ENCODE data around the gene PDE6H.

Gene PDE6H

DNA sequence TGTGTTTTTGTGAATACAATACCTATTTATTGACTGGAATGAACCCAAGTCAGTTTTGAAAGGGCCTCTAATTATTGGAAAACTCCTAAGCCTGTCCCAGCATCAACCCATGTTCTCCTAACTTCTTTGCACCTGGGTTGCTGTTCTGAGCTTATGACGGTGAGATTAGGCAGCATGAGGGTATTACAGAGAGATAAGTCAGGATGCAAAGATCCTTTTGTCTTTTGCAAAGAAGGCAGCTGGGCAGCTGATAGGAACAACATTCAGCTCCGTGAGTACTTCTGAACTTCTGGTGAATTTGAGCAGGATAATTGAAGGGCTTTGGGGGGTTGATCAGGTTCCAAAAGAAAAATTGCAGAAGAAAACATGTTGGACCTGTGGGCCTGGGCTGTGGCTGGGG lies at the start of gene PDE6H:
Gene PDE6H, plus strand, starts transcription at position 227 of the 400 bp plus-strand sequence. CDS start 4,971 bp downstream, outside the sequence.
- no peak for DNase-seq

DNA sequence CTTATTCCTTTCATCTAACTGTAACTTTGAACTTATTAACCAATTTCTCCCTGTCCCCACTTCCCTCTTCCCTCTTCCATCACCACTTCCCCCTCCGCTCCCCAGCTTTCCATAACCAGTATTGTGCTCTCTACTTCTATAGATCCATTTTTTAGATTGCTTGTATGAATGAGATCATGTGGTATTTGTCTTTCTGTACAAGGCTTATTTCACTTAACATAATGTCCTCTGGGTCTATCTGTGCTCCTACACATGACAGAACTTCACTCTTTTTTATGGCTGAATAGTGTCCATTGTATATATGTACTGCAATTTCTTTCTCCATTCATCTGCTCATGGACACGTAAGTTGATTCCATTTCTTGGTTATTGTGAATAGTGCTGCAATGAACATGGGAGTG lies 48.9 kb upstream of the PDE6H start:
- DNase-seq = no peak

DNA sequence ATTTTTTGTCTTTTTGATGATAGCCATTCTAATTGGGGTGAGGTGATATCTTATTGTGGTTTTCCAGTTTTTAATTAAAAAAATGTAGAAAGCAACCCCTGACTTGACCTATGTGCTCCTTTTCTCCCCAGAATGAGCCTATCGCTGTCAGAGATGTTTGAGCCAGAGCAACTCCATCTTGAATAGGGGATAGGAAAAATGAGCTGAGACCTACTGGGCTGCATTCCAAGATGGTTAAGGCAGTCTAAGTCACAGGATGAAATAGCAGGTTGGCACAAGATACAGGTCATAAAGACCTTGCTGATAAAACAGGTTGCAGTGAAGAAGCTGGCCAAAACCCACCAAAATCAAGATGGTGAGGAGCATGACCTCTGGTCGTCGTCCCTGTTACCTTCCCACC lies 48.3 kb upstream of the PDE6H start:
- DNase-seq = no peak

DNA sequence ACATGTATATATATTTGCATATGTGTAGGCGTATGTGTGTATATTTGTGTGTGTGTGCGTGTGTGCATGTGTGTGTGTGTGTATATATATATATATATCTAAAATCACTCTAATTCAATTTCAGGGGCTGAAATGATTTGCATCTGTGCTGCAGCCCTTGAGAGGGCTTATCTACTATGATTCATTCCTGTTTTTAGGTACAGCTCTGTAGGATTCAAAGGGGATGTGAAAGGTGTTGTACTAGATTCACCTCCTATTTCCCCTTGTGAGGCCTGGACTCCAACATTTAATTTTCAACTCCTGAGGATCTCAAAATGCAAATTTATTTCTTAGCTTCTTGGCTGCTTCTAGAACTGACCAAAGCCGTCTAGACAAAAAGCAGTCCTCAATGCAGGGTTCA lies 45.6 kb upstream of the PDE6H start:
- no peak for DNase-seq

DNA sequence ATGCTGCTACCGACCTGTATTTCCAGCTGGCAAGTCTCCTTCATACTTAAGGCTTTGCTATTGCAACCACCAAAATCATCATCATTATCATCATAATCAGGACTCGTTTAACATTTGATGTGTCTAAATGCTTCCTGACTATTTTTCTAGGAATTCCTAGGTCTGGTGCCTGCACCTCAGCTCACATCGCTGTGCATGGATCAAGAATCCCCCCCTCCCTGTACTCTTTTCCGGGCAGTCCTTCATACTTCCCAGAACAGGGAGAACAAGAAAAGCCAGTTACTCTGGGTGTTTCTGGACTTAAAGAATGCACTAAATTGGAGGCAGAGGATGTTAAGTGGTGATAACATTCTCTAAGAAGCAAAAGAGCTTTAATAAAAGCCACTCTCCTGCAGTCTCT lies 43.9 kb upstream of the PDE6H start:
- no peak for DNase-seq

DNA sequence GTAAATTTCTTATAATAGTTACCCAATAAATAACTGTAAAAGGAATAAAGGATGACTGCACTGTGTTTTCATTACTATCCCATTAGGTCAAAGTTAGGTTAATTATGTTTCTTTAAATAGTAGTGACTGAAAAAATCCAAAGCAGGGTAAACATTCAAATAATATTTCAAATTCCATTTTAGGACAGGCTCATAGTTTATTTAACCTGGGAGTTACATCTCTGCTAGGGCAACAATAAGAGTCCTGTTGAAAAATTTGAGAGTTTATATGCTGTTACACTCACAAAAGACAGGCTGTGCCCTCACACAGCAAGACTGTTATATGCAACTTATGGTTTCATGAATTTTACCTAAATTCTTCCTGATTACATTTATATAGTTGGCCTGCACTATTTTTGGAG lies 42.5 kb upstream of the PDE6H start:
- DNase-seq = no peak

DNA sequence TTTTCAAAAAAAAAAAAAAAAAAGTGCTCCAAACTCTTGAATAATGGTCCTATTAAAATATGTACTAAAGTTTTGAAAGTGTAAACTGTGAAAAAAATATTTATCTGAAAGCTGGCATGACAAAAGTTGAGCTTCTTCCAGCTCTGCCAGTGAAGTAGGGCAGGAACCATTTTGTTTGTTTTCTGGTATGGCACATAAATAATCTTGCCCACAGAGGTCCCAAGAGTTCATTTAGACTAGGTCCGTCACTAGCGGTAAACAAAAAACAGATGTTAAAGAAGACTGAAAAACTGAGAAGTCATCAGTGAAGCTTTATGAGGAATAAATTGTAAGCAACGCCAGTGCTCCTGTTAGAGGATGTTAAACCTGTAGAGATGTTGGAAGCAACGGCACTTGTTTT lies 41.5 kb upstream of the PDE6H start:
- no peak for DNase-seq

DNA sequence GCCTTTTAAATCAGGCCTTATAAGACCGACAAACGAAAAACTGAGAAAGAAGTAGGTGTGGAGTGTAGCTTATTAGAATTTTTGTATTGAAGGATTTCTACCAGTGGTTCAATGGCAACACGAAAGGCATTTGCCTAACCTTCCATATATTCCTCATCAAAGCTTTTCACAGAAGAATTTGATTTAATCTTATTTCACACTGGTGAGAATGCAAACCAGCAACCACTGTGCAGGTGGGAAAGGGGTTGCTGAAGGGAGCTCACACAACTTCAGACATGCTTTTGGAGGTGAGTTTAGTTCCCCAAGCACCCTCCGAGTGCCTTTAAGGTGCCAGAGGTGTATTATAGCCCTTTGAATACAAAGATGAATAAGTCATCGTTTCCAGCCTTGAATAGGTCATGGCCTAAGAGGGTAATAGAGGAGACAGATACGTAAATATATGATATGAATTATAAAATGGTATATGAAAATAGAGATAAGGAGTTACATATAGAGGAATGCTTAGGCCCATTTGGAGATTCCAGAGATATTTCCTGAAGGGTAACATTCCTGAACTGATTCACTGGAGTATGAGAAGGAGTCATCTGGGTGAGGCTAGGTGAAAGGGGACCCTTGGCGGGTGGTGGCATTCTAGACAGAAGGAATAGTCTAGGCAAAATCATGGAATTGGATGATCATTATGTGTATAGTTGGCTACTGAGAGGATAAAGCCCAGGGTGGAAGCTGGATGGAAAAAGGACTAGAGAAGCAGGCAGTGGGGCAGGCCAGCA lies 40.9 kb upstream of the PDE6H start:
- DNase-seq = no peak

DNA sequence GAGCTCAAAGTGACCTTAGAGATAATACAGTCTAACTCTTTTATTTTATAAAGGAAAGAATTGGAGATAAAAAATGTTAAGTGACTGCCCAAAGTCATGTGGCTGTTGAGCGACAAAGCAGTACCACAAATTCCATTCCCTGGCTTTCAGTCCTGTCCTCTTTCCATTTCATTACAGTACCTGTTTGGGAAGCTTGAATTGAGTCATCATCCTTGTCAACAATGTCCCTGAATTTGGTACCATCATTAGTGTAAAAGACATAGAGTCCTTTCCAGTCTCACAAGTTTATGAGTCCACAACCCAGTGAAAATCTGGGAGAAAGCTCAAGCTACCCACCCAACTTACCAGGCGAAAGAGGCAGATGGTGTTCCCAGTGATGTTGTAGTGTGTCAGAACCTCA lies 38.3 kb upstream of the PDE6H start:
- no peak for DNase-seq

DNA sequence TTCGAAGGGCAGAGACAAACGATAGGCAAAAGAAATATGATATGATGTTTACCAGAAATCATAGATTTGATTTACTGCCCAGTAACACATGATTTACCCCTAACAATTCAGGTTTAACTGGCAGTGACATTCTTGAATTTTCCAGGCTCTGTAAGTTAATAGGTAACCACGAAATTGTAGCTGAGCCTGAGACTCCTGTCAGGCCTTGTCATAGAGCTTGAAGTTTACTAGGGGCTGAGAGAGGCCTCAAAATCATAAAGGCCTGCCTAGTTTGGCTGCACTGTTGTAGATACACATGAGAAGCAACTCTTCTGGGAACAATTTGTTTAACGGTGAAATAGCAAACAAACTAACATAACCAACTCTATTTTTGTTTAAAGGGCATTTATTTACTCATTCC lies 37.8 kb upstream of the PDE6H start:
- DNase-seq = no peak

DNA sequence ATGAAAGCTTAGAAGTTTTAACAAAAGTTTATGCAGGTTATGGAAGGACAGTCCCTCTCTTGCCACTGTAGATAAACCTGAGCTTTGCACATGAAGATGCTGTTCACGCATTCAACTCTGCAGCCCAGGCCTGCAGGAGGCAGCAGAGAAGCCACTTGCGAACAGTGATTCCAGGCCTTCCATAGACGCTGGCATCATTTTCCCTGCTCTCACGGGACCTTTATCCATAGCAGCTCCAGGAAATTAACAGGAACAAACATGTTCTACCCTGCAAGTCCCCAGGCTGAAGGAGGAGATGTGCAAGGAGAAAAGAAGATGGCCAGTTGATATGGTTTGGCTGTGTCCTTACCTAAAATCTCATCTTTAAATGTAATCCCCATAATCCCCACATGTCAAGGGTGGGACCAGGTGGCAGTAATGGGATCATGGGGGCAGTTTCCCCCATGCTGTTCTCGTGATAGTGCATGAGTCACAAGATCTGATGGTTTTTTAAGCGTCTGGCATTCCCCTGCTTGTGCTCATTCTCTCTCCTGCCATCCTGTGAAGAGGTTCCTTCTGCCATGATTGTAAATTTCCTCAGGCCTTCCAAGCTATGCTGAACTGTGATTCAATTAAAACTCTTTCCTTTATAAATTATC lies 36.5 kb upstream of the PDE6H start:
- DNase-seq = no peak

DNA sequence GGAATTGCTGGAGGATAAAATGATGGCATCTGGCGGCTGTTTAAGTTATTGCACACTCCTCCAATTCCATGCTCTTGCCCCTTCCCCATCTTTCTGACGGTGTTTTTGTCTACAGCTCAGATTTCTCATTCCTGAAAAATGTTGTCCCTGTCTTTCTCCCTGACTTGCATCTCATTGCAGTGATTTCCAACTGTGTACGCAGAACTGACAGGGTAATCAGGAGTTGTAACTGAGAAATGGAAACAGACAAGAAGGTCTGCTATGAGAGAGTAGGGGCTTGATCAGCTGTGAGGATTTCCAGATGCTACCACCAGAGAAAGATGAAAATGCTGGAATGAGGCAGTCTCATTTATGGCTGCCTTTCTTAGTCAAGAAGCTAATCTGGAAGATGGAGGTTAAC lies 35.8 kb upstream of the PDE6H start:
- DNase-seq = no peak

DNA sequence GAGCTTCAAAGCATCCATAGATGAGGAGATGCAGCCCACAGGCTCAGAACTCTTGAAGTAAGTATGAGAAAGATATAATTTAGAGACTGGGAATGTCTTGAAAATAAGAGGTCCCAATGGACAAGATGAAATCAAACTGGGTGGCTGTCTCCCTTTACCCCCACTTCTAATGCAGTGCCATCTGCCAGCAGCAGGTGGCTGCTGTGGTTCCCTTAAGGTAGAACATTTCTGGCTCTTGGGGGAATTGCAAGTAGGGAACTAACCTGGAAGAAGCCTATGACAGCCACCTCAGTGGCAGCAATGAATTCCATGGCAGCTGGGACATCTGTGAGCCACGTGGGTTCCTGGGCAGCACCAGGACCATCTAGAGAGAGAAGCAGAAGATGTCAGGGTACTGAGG lies 35.2 kb upstream of the PDE6H start:
- DNase-seq = peak; percentile 53

DNA sequence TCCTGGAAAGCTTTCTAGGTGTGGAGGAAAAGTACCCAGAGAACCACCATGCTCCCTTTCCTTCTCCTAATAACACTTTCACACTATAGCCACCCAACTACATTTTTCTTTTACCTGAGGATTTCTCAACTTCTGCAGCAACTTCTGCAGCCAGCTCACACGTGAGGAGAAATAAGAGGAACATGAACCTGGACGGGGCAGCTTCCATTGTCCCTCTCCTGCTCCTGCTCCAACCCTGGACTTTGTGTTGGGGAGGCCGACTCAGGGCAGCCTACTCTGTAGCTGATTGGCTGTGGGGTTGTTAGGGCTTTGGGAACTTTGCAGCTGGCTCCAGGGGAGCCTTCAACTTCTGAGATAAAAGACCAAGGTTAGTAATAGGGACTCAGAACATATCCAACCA lies 34.5 kb upstream of the PDE6H start, which contains the start of gene ERP27:
Gene ERP27, minus strand, starts transcription at position 237 of the 400 bp plus-strand sequence. Its CDS starts 29 bp downstream, at position 208.
- DNase-seq = no peak

DNA sequence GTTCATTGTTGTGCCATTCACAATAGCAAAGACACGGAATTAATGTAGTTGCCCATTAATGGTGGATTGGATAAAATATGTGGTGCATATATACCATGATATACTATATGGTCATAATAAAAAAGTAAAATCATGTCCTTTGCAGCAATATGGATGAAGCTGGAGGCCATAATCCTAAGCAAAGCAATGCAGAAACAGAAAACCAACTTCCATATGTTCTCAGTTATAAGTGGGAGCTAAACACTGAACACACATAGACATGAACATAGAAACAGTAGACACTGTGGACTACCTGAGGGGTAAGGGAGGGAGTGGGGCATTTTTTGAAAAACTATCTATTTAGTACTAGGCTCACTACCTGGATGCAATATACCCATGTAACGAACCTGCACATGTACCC lies 31.5 kb upstream of the PDE6H start:
- no peak for DNase-seq

DNA sequence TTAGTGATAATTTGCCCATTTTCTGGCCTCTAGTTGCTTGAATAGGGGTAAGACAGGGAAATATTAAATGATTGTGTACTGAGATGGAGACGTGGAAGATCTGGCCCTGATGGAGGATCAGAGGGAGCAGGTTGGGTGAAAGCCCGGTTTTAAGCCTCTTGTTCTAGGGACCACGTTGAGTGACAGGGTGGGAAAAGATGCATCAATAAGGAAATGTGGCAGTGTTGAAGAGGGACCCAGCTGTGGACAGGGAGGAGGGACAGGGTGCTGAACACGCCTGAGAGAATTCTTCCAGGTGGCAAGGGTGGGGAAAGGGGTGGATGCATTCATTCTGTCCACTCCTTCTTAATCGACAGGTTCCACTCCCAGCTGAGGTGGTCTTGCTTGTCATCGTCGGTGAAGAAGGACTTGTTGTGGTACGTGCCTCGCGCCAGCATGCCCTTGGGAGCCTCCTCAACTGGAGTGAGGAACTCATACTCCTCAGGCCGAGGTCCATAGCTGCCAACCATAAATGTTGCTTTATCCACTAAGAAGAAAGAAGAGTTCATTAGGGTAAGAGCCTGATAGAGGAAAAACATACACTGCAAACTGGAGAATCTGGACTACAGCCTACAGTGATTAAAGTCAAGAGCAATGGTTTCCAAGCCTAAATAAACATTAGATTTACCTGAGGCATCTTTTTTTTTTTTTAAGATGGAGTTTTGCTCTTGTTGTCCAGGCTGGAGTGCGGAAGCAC lies 30.5 kb upstream of the PDE6H start:
- no peak for DNase-seq

DNA sequence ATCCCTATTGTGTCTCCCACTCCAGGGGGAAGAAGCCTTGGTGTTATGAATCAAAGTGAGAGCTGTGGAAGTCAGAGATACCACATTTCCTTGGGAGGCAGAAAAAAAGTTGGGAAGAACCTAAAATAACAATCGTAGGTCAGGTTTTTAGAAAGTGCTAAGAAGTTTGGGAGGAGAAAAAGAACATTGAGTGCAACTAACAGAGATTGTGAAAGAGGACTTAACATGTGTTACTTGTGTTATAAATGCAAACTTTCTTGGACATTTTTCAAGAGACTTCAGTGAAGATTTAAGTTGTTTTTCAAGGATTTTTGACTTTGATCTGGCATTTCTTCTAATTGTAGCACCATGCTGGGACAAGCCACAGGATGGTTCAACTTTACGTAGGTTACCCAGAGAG lies 26.7 kb upstream of the PDE6H start:
- DNase-seq = no peak

DNA sequence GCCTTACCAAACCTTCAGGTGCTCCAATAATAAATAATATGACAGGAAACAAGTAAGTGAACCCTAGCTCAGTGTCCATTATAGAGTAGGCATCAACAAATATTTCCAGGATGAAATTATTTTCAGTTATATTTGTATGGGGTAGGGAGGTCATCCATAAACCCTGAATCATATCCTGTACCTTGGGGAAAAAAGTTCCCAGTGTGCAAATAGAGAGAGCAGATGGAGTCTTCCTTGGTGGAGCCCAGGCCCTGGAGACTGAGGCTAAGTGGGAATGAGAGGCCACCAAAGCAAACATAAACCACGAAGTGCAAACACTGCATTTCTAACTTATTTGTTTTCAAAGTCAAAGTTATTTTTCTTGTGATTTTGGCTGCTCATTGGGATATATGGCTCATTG lies 26.0 kb upstream of the PDE6H start:
- DNase-seq = no peak

DNA sequence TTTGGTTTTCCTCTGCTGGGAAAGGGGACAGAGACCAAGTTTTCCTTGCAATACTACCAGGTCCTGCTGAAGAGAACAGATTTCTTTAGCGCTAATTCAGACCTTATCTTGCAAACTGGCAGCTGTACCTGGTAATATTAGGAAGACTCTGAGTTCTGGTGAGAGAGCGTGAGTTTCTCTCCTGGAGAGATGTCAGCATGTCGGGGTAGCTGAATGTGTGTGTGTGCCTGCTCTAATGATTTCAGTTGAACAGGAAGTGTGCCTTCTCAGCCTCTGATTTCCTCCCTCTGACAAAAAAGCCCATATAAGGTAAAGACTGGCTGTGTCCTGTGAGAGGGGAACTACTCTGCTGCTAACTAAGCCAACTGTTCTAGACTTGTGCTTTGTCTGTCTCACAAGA lies 24.2 kb upstream of the PDE6H start:
- DNase-seq = peak; percentile 90

DNA sequence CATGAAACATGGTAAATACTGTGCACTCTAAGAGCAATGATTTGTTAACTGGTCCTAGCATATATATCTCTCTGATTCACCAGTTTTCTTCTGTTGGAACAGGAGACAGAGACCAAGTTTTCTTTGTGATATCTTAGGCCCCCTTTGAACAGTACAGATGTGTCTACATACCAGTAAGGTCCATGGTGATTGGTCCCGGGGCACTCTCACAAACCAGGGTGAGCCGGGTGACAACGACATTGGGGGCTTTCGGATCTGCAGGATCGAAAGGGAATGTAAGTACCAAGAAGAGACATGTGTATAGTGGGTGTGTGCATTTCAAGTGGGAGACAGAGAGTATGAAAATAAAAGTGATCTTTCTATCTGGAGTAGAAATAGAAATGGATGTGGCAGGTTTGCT lies 23.2 kb upstream of the PDE6H start:
- peak; percentile 32 for DNase-seq

DNA sequence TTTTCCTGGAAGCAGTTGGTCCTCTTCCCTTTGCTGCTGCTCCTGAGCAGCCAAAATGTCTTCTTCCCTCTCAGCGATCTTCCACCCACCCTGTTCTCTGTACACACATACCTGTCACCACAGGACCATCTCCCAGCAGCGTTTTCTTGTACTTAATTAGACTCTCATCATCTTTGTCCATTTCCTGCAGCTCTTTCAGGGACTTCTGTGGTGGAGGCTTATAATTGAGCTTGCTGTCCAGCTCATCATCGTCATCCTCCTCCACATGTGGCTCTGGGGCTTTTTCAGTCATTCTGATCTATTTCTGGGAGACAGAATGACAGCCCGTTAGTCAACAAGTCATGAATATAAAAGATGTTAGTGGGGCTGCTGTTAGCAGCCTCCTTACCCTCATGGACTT lies 22.4 kb upstream of the PDE6H start:
- peak; percentile 36 for DNase-seq

DNA sequence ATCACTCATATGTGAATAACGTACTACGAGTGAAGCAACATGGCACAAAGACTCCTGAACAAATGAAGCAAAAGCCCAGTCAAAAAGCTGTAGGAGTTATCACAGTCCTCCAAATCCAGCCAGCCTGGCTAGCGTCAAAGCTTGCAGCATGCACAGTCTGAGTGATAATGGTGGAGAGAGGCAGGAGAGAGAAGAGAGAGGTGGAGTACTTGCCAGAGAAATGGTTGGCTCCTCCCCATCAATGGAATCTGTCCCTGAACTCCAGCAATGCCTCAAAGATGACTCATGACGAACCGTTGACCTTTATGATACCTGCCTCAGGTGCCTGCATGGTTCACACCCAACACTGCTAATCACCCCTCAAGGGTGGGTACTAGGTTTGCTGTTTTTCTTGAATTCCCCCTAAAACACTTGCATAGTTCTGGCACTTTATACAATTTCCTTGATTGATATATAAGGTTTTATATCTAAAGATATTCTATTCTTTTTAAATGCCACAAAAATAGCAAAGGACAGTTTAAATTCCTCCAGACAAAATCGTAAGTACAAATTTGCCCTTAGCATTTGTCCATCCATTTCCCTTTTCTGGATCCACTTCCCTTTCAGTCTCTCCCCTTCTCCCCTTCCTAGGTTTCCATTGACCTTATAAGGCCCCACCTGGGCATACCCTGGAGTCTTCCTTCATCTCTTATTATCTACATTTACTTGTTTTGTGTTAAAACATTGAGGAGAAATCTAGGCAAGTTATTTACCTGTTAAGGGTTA lies 21.7 kb upstream of the PDE6H start:
- DNase-seq = peak; percentile 43

DNA sequence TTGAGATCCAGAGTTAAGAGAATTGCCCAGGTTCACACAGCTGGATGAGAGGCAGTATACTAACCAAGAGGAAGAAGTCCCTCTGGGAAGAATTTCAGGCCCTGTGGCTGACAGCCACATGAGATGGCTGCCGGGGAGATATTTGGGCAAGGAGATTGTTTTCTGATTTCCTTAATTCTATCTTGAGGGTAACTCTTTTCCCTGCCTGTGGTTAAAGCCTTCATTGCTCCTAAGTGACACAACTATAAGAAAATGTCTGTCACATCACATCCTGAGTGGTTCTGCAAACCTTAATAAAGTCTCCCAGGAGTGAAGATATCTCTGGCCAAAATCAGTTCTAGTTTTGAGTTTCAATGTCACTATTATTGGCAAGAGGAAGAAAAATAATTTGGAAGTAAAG lies 21.0 kb upstream of the PDE6H start:
- DNase-seq = peak; percentile 29
